Body of pancreas (tissue), 4 donors: ENCODE data around the gene GAPVD1.

Experiments used
- POLR2A ChIP-seq, 3 donors: fragments of 450-650 bp; IDR thresholded peaks; one replicate each; pipeline ENCODE4 v1.6.1; 2016; ENCODE audit warnings: antibody characterized with exemption in 3 of 3, mild to moderate bottlenecking in 2 of 3
- TF ChIP-seq, protein P1 (sequence below), 7 experiments: fragments of 450-650 bp in 4 of 7; fragments of 200-600 bp in 3 of 7; sonication (generic) in 3 of 7; IDR thresholded peaks; one replicate each; pipeline ENCODE4 v1.5.1; 2016 to 2019; ENCODE audit warnings: antibody characterized with exemption in 7 of 7

DNA sequence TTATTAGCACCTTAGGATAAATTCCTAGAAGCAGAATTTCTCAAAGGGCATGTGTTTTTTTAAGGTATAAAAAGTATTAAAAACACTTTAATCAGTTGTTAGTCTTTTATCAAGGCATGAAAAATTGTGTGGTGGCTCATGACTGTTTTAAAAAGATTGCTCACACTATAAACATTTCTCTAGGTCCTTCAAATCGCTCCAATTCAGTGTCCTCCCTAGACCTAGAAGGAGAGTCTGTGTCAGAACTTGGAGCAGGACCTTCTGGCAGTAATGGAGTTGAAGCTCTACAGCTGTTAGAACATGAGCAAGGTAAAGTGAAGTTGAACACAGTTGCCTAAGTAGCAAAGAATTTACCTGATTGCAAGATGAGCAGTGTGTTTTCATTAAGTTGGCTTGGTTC is 62.0 kb downstream of the GAPVD1 start:
- TF ChIP-seq, protein P1, sequence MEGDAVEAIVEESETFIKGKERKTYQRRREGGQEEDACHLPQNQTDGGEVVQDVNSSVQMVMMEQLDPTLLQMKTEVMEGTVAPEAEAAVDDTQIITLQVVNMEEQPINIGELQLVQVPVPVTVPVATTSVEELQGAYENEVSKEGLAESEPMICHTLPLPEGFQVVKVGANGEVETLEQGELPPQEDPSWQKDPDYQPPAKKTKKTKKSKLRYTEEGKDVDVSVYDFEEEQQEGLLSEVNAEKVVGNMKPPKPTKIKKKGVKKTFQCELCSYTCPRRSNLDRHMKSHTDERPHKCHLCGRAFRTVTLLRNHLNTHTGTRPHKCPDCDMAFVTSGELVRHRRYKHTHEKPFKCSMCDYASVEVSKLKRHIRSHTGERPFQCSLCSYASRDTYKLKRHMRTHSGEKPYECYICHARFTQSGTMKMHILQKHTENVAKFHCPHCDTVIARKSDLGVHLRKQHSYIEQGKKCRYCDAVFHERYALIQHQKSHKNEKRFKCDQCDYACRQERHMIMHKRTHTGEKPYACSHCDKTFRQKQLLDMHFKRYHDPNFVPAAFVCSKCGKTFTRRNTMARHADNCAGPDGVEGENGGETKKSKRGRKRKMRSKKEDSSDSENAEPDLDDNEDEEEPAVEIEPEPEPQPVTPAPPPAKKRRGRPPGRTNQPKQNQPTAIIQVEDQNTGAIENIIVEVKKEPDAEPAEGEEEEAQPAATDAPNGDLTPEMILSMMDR (IDR thresholded peaks at IDR 0.05) = no peak
- TF ChIP-seq POLR2A (IDR thresholded peaks at IDR 0.05) = no peak
